WTC11 (cell line): ENCODE data around the gene BOD1L1. TPM values are rescaled to one million over a fixed set of nuclear protein-coding genes. Genes with fewer than 3 reads are reported as not detected.
A peak's percentile ranks its signal among the peaks of the same experiment; 100 is the strongest.

Experiments
- ATAC-seq: fragments of 200-7000 bp; cut with Tn5 transposase; 2 replicates; pipeline ENCODE4 v1.10.0; 2021; ENCODE audit warnings: mild to moderate bottlenecking, moderate library complexity
- CTCF ChIA-PET: fragments of 300-600 bp; sonication (Branson Sonifier 250); formaldehyde crosslinking; loops from one replicate; lab custom pipeline; 2021; ENCODE audit warnings: antibody characterized with exemption; lab: Charles Lee
- POLR2A ChIA-PET: fragments of 350-600 bp; sonication (Branson Sonifier 250); formaldehyde crosslinking; loops from one replicate; lab custom pipeline; 2021; ENCODE audit warnings: antibody characterized with exemption; lab: Charles Lee
- DNase-seq: peaks from one replicate; pipeline ENCODE4 v3.0.0; 2021; ENCODE audit warnings: low spot score
- H3K27ac Mint-ChIP-seq: 2 replicates; pipeline ENCODE4 v1.8.0; 2021; ENCODE audit warnings: mixed read lengths
- H3K27me3 Mint-ChIP-seq: 2 replicates; pipeline ENCODE4 v1.8.0; 2021; ENCODE audit warnings: low read depth, mild to moderate bottlenecking, moderate library complexity, mixed read lengths
- H3K36me3 Mint-ChIP-seq: 2 replicates; pipeline ENCODE4 v1.8.0; 2021; ENCODE audit warnings: mixed read lengths
- H3K4me1 Mint-ChIP-seq: 2 replicates; pipeline ENCODE4 v1.8.0; 2022; ENCODE audit warnings: mixed read lengths
- H3K4me3 Mint-ChIP-seq: 2 replicates; pipeline ENCODE4 v1.8.0; 2021; ENCODE audit warnings: mild to moderate bottlenecking, moderate library complexity, mixed read lengths
- H3K9me3 Mint-ChIP-seq: 2 replicates; pipeline ENCODE4 v1.8.0; 2021; ENCODE audit warnings: mixed read lengths
- ATF1 ChIP-seq: sonication (generic); formaldehyde crosslinking; IDR thresholded peaks from 2 replicates; pipeline ENCODE4 v1.8.1; 2023; ENCODE audit warnings: mild to moderate bottlenecking, moderate library complexity, missing genetic modification reagents
- ELF4 ChIP-seq: sonication (generic); formaldehyde crosslinking; IDR thresholded peaks from 2 replicates; pipeline ENCODE4 v1.8.1; 2022; ENCODE audit warnings: low read depth, mild to moderate bottlenecking, moderate library complexity, missing genetic modification reagents
- FOXK1 ChIP-seq: sonication (generic); formaldehyde crosslinking; IDR thresholded peaks from 2 replicates; pipeline ENCODE4 v1.8.0; 2022; ENCODE audit warnings: mild to moderate bottlenecking, moderate library complexity, missing genetic modification reagents
- FOXP4 ChIP-seq: sonication (generic); formaldehyde crosslinking; IDR thresholded peaks from 2 replicates; pipeline ENCODE4 v1.8.0; 2022; ENCODE audit warnings: mild to moderate bottlenecking, missing genetic modification reagents
- GRHL2 ChIP-seq: fragments of 250-450 bp; sonication (Bioruptor Pico); IDR thresholded peaks from 2 replicates; pipeline ENCODE4 v1.8.0; 2022; ENCODE audit warnings: mild to moderate bottlenecking, moderate library complexity; ENCODE audit not compliant: insufficient replicate concordance, severe bottlenecking
- NR1H2 ChIP-seq: sonication (generic); formaldehyde crosslinking; IDR thresholded peaks from 2 replicates; pipeline ENCODE4 v1.9.0; 2021; ENCODE audit warnings: mild to moderate bottlenecking, moderate library complexity, missing genetic modification reagents
- PRDM15 ChIP-seq: sonication (generic); formaldehyde crosslinking; IDR thresholded peaks from 2 replicates; pipeline ENCODE4 v1.8.0; 2022; ENCODE audit warnings: missing genetic modification reagents
- SP1 ChIP-seq: sonication (generic); formaldehyde crosslinking; conservative IDR thresholded peaks from 2 replicates; pipeline ENCODE4 v1.8.1; 2022; ENCODE audit warnings: missing genetic modification reagents
- ZNF317 ChIP-seq: sonication (generic); formaldehyde crosslinking; IDR thresholded peaks from 2 replicates; pipeline ENCODE4 v1.8.1; 2023; ENCODE audit warnings: low read depth, mild to moderate bottlenecking, moderate library complexity, missing genetic modification reagents, borderline replicate concordance
- ZNF416 ChIP-seq: fragments of 250-450 bp; sonication (Bioruptor Pico); IDR thresholded peaks from 2 replicates; pipeline ENCODE4 v1.9.0; 2021; ENCODE audit warnings: mild to moderate bottlenecking, inconsistent platforms
- ZSCAN18 ChIP-seq: fragments of 250-450 bp; sonication (Bioruptor Pico); IDR thresholded peaks from 2 replicates; pipeline ENCODE4 v2.1.2; 2022; ENCODE audit warnings: mild to moderate bottlenecking, moderate library complexity
- total RNA-seq: library from RNA; stranded (reverse); gene quantifications from 3 replicates; pipeline ENCODE4 v1.2.3, GENCODE V29; 2021
- TF ChIP-seq, protein P1 (sequence below): fragments of 250-450 bp; sonication (Bioruptor Pico); IDR thresholded peaks from 2 replicates; pipeline ENCODE4 v1.9.0; 2021; ENCODE audit warnings: mild to moderate bottlenecking
- TF ChIP-seq, protein P2 (sequence below): sonication (generic); formaldehyde crosslinking; conservative IDR thresholded peaks from 2 replicates; pipeline ENCODE4 v1.8.1; 2023; ENCODE audit warnings: mild to moderate bottlenecking, low read depth, missing genetic modification reagents, moderate library complexity
- TF ChIP-seq, protein P3 (sequence below): sonication (generic); formaldehyde crosslinking; IDR thresholded peaks from 2 replicates; pipeline ENCODE4 v1.8.1; 2023; ENCODE audit warnings: mild to moderate bottlenecking, missing genetic modification reagents, moderate library complexity

The BOD1L1 gene
- total RNA-seq, 1 experiment from 2014 or later = 43.5 TPM

DNA sequence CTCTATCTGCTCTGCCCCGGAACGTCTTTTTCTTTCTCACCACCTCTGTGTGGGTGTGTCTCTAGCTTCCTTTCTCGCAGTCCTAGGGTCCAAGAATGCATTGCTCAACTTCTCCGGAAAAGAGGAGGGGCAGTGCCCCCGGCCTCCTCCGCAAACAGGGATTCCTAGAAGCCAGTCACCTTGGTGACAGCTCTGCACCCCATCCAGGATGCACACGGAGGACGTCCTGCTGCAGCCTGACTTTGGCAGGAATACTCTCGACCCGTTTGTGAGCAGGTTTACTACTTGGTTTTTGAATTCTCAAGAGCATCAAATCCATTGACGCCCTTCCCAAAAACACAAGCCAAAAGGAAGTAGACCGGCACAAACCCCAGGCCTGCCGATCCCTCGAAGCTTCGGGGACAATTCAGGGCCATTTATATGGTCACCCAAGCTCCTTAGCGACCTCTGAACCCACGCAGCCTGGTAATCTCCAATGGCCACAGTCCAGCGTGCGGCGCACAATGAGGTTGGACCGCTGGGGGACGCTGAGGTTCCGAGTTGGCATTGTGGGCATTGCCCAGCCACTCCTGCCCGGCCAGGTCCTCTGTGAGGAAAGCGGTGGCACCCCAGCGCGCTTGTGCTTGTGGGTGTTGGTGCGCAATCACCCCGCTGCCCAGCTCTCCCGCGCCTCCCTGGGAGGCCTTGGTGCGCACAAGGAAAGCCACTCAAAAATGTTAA lies 93.0 kb downstream of the BOD1L1 start:
- ATAC-seq (peak; percentile 7), DNase-seq (no peak)
- peak overlapping the region; percentile 37 for H3K4me3 Mint-ChIP-seq
- TF ChIP-seq GRHL2 (CRISPR knock-in tag) (no peak), FOXP4 (CRISPR knock-in tag) (no peak), ZSCAN18 (CRISPR knock-in tag) (no peak), ZNF416 (no peak), ATF1 (CRISPR knock-in tag) (no peak), FOXK1 (CRISPR knock-in tag) (no peak), ELF4 (CRISPR knock-in tag) (no peak), ZNF317 (CRISPR knock-in tag) (no peak), PRDM15 (CRISPR knock-in tag) (no peak), NR1H2 (no peak), SP1 (CRISPR knock-in tag) (no peak)
- TF ChIP-seq, protein P1, sequence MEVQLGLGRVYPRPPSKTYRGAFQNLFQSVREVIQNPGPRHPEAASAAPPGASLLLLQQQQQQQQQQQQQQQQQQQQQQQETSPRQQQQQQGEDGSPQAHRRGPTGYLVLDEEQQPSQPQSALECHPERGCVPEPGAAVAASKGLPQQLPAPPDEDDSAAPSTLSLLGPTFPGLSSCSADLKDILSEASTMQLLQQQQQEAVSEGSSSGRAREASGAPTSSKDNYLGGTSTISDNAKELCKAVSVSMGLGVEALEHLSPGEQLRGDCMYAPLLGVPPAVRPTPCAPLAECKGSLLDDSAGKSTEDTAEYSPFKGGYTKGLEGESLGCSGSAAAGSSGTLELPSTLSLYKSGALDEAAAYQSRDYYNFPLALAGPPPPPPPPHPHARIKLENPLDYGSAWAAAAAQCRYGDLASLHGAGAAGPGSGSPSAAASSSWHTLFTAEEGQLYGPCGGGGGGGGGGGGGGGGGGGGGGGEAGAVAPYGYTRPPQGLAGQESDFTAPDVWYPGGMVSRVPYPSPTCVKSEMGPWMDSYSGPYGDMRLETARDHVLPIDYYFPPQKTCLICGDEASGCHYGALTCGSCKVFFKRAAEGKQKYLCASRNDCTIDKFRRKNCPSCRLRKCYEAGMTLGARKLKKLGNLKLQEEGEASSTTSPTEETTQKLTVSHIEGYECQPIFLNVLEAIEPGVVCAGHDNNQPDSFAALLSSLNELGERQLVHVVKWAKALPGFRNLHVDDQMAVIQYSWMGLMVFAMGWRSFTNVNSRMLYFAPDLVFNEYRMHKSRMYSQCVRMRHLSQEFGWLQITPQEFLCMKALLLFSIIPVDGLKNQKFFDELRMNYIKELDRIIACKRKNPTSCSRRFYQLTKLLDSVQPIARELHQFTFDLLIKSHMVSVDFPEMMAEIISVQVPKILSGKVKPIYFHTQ (CRISPR knock-in tag) = no peak
- TF ChIP-seq, protein P2, sequence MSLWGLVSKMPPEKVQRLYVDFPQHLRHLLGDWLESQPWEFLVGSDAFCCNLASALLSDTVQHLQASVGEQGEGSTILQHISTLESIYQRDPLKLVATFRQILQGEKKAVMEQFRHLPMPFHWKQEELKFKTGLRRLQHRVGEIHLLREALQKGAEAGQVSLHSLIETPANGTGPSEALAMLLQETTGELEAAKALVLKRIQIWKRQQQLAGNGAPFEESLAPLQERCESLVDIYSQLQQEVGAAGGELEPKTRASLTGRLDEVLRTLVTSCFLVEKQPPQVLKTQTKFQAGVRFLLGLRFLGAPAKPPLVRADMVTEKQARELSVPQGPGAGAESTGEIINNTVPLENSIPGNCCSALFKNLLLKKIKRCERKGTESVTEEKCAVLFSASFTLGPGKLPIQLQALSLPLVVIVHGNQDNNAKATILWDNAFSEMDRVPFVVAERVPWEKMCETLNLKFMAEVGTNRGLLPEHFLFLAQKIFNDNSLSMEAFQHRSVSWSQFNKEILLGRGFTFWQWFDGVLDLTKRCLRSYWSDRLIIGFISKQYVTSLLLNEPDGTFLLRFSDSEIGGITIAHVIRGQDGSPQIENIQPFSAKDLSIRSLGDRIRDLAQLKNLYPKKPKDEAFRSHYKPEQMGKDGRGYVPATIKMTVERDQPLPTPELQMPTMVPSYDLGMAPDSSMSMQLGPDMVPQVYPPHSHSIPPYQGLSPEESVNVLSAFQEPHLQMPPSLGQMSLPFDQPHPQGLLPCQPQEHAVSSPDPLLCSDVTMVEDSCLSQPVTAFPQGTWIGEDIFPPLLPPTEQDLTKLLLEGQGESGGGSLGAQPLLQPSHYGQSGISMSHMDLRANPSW (CRISPR knock-in tag) = no peak
- TF ChIP-seq, protein P3, sequence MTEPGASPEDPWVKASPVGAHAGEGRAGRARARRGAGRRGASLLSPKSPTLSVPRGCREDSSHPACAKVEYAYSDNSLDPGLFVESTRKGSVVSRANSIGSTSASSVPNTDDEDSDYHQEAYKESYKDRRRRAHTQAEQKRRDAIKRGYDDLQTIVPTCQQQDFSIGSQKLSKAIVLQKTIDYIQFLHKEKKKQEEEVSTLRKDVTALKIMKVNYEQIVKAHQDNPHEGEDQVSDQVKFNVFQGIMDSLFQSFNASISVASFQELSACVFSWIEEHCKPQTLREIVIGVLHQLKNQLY (CRISPR knock-in tag) = no peak
- peaks cover 93% of the 10 kb centered on the region for H3K4me1 Mint-ChIP-seq
- no peaks in the 10 kb centered on the region for H3K9me3 Mint-ChIP-seq
- ChIA-PET CTCF (interaction anchor here (0.6 to 1.7 kb wide), 8 partner anchors 7 to 103 kb away, joined by 3 to 9 read pairs (median 4); partner anchors contain the start of gene NKX3-2), POLR2A (interaction anchor here (0.8 to 1.3 kb wide), 2 partner anchors 9 to 10 kb away, joined by 3 to 4 read pairs; no protein-coding TSS in a partner anchor)
- peaks cover 100% of the 10 kb centered on the region for H3K27me3 Mint-ChIP-seq
- H3K36me3 Mint-ChIP-seq = peaks cover 7% of the 10 kb centered on the region; the same call in 1 of the 2 replicates
- no peak overlapping the region for H3K27ac Mint-ChIP-seq
